ENCODE data around the gene MS4A4A. TPM values are rescaled to one million over a fixed set of nuclear protein-coding genes. Genes with fewer than 3 reads are reported as not detected.
"Not testable (repeated sequence)": the region's sequence is repeated elsewhere in the genome, so short reads cannot be mapped to it uniquely, and the experiment has no call there.

Gene MS4A4A
- total and polyA plus RNA-seq, 4 experiments from 2014 or later: 0.39 to 0.99 TPM; not detected in 2

DNA sequence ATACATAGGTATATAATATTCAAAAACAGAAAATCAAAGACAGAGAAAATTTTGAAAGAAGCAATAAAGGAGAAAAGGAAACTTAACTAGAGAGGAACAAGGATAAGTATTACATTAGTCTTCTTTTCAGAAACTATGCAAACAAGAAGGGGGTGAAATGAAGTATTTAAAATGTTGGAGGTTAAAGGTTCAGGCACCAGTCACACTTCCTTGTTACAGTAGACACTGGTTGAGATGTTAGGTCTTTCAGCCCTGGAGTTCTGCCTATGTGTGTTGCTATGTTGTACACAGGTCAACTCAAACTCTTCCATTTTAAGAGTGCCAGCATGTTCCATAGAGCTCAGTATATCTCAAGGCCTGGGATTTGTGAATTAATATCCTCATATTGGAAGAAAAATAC lies 6.0 kb upstream of the MS4A4A start:
- Mint-ChIP-seq H3K36me3 (no peaks in the 10 kb centered on the region), H3K27me3 (peaks cover 25 to 26% of the 10 kb centered on the region in 2 donors), H3K4me1 (no peaks in the 10 kb centered on the region), H3K4me3 (no peak overlapping the region), H3K27ac (no peak overlapping the region), H3K9me3 (peaks cover 2 to 16% (median 3%) of the 10 kb centered on the region in 8 donors)
- Histone ChIP-seq H3K4me3 (ENCODE audit: low read length in 2 of 2) (no peak overlapping the region), H3K27me3 (ENCODE audit: insufficient read depth, low read length) (peaks cover 4% of the 10 kb centered on the region), H3K27ac (ENCODE audit: low read depth, low read length) (no peak overlapping the region), H3K36me3 (ENCODE audit: insufficient read depth, low read length) (no peaks in the 10 kb centered on the region), H3K9me3 (ENCODE audit: control insufficient read depth in 1 of 2, low read length in 2 of 2) (no peaks in the 10 kb centered on the region), H3K4me1 (ENCODE audit: insufficient read depth, low read length) (no peaks in the 10 kb centered on the region)
- DNase-seq: no peak
- intact Hi-C loops (cut with micrococcal nuclease): no loop called here
- CTCF ChIA-PET (ENCODE audit: partially characterized antibody): interaction anchor here (2.8 kb wide), 1 partner anchor 9 kb away, joined by 15 read pairs; no protein-coding TSS in a partner anchor
- POLR2A ChIA-PET (ENCODE audit: partially characterized antibody): no interaction called here

DNA sequence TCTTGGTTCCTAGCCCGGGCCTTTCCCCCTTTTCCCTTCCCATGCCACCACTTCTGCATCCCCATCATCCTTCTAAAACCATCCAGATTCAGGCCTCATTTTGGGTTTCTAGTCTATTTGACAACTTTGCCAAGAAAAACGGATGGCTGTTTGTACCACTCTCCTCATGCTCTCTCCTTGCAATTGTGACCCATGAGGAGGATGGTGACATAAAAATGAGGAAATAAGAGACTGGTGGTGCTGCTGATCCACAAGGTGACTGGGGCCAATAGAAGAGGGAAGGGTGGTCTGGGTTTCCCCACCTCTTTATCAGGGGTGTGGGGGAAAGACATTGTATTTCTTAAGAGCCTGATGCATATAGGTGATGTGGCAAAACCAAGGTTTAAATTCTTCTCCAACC lies 1.0 kb downstream of the MS4A4A start:
- Mint-ChIP-seq H3K4me3 (no peak overlapping the region), H3K4me1 (no peaks in the 10 kb centered on the region), H3K36me3 (no peaks in the 10 kb centered on the region), H3K27me3 (peaks cover 16 to 19% of the 10 kb centered on the region in 2 donors), H3K9me3 (peaks cover 0 to under 1% (median 0%) of the 10 kb centered on the region in 8 donors), H3K27ac (no peak overlapping the region)
- CTCF ChIA-PET (ENCODE audit: partially characterized antibody): no interaction called here
- intact Hi-C loops (cut with micrococcal nuclease): no loop called here
- H3K4me1 ChIP-seq (ENCODE audit: insufficient read depth, low read length): no peaks in the 10 kb centered on the region
- H3K9me3 ChIP-seq (ENCODE audit: control insufficient read depth in 1 of 2, low read length in 2 of 2): no peaks in the 10 kb centered on the region
- POLR2A ChIA-PET (ENCODE audit: partially characterized antibody): no interaction called here
- peaks cover 4% of the 10 kb centered on the region for H3K27me3 ChIP-seq (ENCODE audit: insufficient read depth, low read length)
- H3K4me3 ChIP-seq (ENCODE audit: low read length in 2 of 2): no peak overlapping the region
- no peaks in the 10 kb centered on the region for H3K36me3 ChIP-seq (ENCODE audit: insufficient read depth, low read length)
- H3K27ac ChIP-seq (ENCODE audit: low read depth, low read length): no peak overlapping the region
- DNase-seq: no peak

DNA sequence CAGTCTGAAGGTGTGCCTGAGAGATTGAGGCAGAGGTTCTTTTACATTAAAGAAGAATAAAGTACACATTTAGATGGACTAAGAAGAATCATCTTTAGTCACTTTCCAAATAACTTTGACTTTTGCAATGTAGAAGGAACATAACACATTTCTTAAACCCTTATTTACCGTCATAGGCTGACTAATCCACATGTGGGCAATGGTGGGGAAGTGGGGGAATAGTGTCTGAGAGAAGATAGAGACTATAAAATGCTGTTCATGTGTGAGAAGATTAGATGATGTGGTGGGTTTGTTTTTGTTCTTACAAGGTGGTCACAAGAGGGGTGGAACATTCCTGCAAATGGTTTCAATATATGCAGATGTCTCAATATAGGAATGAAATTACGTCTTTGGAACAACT lies 1.8 kb downstream of the MS4A4A start:
- Mint-ChIP-seq H3K4me1 (no peaks in the 10 kb centered on the region), H3K27me3 (peaks cover 15 to 18% of the 10 kb centered on the region in 2 donors), H3K36me3 (no peaks in the 10 kb centered on the region), H3K4me3 (no peak overlapping the region), H3K9me3 (peaks cover 0 to 1% (median 0%) of the 10 kb centered on the region in 8 donors), H3K27ac (no peak overlapping the region)
- Histone ChIP-seq H3K9me3 (ENCODE audit: control insufficient read depth in 1 of 2, low read length in 2 of 2) (no peaks in the 10 kb centered on the region), H3K4me1 (ENCODE audit: insufficient read depth, low read length) (no peaks in the 10 kb centered on the region), H3K4me3 (ENCODE audit: low read length in 2 of 2) (no peak overlapping the region), H3K27ac (ENCODE audit: low read depth, low read length) (no peak overlapping the region), H3K36me3 (ENCODE audit: insufficient read depth, low read length) (no peaks in the 10 kb centered on the region), H3K27me3 (ENCODE audit: insufficient read depth, low read length) (peaks cover under 1% of the 10 kb centered on the region)
- DNase-seq: no peak
- POLR2A ChIA-PET (ENCODE audit: partially characterized antibody): no interaction called here
- intact Hi-C loops (cut with micrococcal nuclease): no loop called here
- CTCF ChIA-PET (ENCODE audit: partially characterized antibody): no interaction called here

DNA sequence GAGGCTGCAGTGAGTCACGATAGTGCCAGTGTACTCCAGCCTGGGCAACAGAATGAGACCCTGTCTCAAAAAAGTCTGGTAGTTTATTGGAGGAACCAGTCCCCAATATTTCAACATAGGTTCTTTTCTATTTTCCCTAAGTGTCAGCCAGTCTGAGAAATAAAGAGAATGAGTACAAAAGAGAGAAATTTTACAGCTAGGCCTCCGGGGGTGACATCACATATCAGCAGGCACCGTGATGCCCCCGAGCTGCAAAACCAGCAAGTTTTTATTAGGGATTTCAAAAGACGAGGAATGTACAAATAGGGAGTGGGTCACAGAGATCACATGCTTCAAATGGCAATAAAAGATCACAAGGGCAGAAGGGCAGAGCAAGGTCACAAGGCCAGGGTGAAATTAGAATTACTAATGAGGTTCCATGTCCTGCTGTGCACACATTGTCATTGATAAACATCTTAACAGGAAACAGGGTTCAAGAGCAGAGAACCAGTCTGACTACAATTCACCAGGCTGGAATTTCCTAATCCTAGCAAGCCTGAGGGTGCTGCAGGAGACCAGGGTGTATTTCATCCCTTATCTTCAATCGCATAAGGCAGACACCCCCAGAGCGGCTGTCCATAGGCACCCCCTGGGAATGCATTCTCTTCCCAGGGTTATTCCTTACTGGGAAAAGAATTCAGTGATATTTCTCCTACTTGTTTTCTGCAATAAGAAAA lies 5.1 kb downstream of the MS4A4A start:
- H3K27ac ChIP-seq (ENCODE audit: low read depth, low read length); H3K36me3 ChIP-seq (ENCODE audit: insufficient read depth, low read length); H3K4me3 Mint-ChIP-seq; H3K9me3 Mint-ChIP-seq; POLR2A ChIA-PET (ENCODE audit: partially characterized antibody); CTCF ChIA-PET (ENCODE audit: partially characterized antibody); H3K36me3 Mint-ChIP-seq; H3K4me3 ChIP-seq (ENCODE audit: low read length in 2 of 2); DNase-seq; H3K4me1 ChIP-seq (ENCODE audit: insufficient read depth, low read length); intact Hi-C loops (cut with micrococcal nuclease); H3K27me3 ChIP-seq (ENCODE audit: insufficient read depth, low read length); H3K9me3 ChIP-seq (ENCODE audit: control insufficient read depth in 1 of 2, low read length in 2 of 2); H3K4me1 Mint-ChIP-seq; H3K27ac Mint-ChIP-seq: not testable (repeated sequence)
- peaks cover 10 to 12% of the 10 kb centered on the region in 2 donors for H3K27me3 Mint-ChIP-seq

DNA sequence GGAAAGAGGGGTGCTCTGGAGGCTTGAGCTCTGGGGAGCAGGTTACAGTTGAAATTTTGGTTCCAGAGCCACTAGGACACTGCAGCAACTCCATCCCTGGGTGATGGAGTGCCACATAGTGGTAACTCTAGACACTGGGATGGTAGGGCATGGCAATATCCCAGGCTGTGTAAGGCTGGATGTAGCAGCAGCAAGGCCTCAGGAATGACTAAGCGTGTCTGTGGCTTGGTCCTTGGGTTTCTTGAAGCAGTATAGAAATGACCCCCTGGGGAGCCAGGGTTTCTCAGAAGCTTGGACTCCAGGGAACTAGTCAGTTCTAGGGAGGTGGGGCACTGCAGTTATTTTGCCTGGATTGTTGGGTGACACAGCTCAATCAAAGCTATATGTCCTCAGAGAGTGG lies 8.1 kb downstream of the MS4A4A start:
- peaks cover 8 to 15% of the 10 kb centered on the region in 2 donors for H3K27me3 Mint-ChIP-seq
- intact Hi-C loops (cut with micrococcal nuclease): no loop called here
- no peak for DNase-seq
- no peaks in the 10 kb centered on the region for H3K4me1 Mint-ChIP-seq
- Histone ChIP-seq H3K36me3 (ENCODE audit: insufficient read depth, low read length) (no peaks in the 10 kb centered on the region), H3K9me3 (ENCODE audit: control insufficient read depth in 1 of 2, low read length in 2 of 2) (no peaks in the 10 kb centered on the region), H3K27me3 (ENCODE audit: insufficient read depth, low read length) (no peaks in the 10 kb centered on the region), H3K4me3 (ENCODE audit: low read length in 2 of 2) (no peak overlapping the region), H3K4me1 (ENCODE audit: insufficient read depth, low read length) (no peaks in the 10 kb centered on the region), H3K27ac (ENCODE audit: low read depth, low read length) (no peak overlapping the region)
- H3K36me3 Mint-ChIP-seq: no peaks in the 10 kb centered on the region
- H3K4me3 Mint-ChIP-seq: no peak overlapping the region
- CTCF ChIA-PET (ENCODE audit: partially characterized antibody): no interaction called here
- no peak overlapping the region for H3K27ac Mint-ChIP-seq
- H3K9me3 Mint-ChIP-seq: peaks cover 0 to 5% (median 0%) of the 10 kb centered on the region in 8 donors
- POLR2A ChIA-PET (ENCODE audit: partially characterized antibody): no interaction called here

DNA sequence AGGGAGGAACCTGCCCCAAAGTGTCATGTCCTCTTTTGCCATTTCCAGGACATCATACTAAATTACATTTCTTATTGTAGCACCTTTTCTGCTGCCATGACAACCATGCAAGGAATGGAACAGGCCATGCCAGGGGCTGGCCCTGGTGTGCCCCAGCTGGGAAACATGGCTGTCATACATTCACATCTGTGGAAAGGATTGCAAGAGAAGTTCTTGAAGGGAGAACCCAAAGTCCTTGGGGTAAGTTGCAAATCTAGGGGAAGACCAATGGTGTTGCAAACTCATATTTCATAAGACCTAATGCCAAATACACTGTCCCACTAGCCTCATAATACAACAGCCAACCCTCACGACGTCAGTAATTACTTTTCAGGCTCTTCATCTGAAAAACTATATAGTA lies 11.7 kb downstream of the MS4A4A start:
- ChIA-PET CTCF (ENCODE audit: partially characterized antibody) (no interaction called here), POLR2A (ENCODE audit: partially characterized antibody) (no interaction called here)
- Histone ChIP-seq H3K36me3 (ENCODE audit: insufficient read depth, low read length) (no peaks in the 10 kb centered on the region), H3K27me3 (ENCODE audit: insufficient read depth, low read length) (no peaks in the 10 kb centered on the region), H3K4me1 (ENCODE audit: insufficient read depth, low read length) (no peaks in the 10 kb centered on the region), H3K4me3 (ENCODE audit: low read length in 2 of 2) (no peak overlapping the region), H3K27ac (ENCODE audit: low read depth, low read length) (no peak overlapping the region), H3K9me3 (ENCODE audit: control insufficient read depth in 1 of 2, low read length in 2 of 2) (no peaks in the 10 kb centered on the region)
- H3K9me3 Mint-ChIP-seq: peaks cover 0 to 5% (median 0%) of the 10 kb centered on the region in 8 donors
- intact Hi-C loops (cut with micrococcal nuclease): no loop called here
- H3K4me1 Mint-ChIP-seq: no peaks in the 10 kb centered on the region
- no peak overlapping the region for H3K27ac Mint-ChIP-seq
- H3K36me3 Mint-ChIP-seq: no peaks in the 10 kb centered on the region
- H3K27me3 Mint-ChIP-seq: peaks cover 15 to 16% of the 10 kb centered on the region in 2 donors
- no peak for DNase-seq
- H3K4me3 Mint-ChIP-seq: no peak overlapping the region

DNA sequence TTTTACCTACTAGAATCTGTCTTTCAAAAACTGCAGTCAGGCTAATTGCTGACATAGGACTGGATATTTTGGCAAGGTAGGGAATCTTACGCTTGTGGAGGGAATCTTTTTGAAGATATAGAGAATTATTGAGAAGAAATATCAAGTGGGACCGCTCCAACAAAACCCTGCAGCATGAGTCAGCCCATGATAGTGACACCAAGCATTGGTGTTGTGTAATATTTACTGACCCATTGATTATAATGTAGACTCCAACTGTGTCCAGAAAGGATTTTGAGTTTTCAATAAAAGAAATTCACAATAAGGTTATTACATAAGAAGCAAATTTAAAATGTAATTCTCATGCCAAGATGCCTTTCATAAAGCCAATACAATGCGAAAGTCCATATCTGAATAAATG lies 20.7 kb downstream of the MS4A4A start:
- H3K27ac ChIP-seq (ENCODE audit: low read depth, low read length): no peak overlapping the region
- intact Hi-C loops (cut with micrococcal nuclease): no loop called here
- no peak overlapping the region for H3K4me3 ChIP-seq (ENCODE audit: low read length in 2 of 2)
- peaks cover 13 to 18% of the 10 kb centered on the region in 2 donors for H3K27me3 Mint-ChIP-seq
- H3K27me3 ChIP-seq (ENCODE audit: insufficient read depth, low read length): peaks cover 2% of the 10 kb centered on the region
- H3K36me3 ChIP-seq (ENCODE audit: insufficient read depth, low read length): no peaks in the 10 kb centered on the region
- no peaks in the 10 kb centered on the region for H3K4me1 Mint-ChIP-seq
- H3K9me3 Mint-ChIP-seq: peaks cover 0 to 2% (median 0%) of the 10 kb centered on the region in 8 donors
- no peak for DNase-seq
- H3K4me1 ChIP-seq (ENCODE audit: insufficient read depth, low read length): no peaks in the 10 kb centered on the region
- ChIA-PET POLR2A (ENCODE audit: partially characterized antibody) (no interaction called here), CTCF (ENCODE audit: partially characterized antibody) (no interaction called here)
- no peaks in the 10 kb centered on the region for H3K36me3 Mint-ChIP-seq
- H3K4me3 Mint-ChIP-seq: no peak overlapping the region
- no peak overlapping the region for H3K27ac Mint-ChIP-seq
- H3K9me3 ChIP-seq (ENCODE audit: control insufficient read depth in 1 of 2, low read length in 2 of 2): no peaks in the 10 kb centered on the region

All from CD4-positive, alpha-beta memory T cell (primary cell).